Thoracic aorta (tissue), 2 donors: ENCODE data around the gene RPSA. TPM values are rescaled to one million over a fixed set of nuclear protein-coding genes. Genes with fewer than 3 reads are reported as not detected.

ENCODE experiments used
- ATAC-seq: fragments of 150-250 bp; one replicate; pipeline ENCODE4 v1.8.0; 2017; ENCODE audit warnings: low read depth; ENCODE audit not compliant: insufficient number of reproducible peaks, low FRiP score
- DNase-seq: peaks from one replicate; pipeline ENCODE4 v3.0.0-alpha.2; 2020; ENCODE audit warnings: low spot score
- H3K27ac ChIP-seq, 2 donors: fragments of 200-600 bp; sonication (generic); 1 replicate in 1 of 2; 2 replicates in 1 of 2; pipeline ENCODE4 v1.5.1; 2016; ENCODE audit warnings: mild to moderate bottlenecking in 2 of 2, moderate library complexity in 2 of 2
- H3K27me3 ChIP-seq: fragments of 200-600 bp; sonication (generic); replicated peaks from 2 replicates; pipeline ENCODE4 v1.6.0; 2016; ENCODE audit warnings: mild to moderate bottlenecking; ENCODE audit not compliant: insufficient read depth
- H3K36me3 ChIP-seq: fragments of 200-600 bp; sonication (generic); one replicate; pipeline ENCODE4 v1.5.1; 2016
- H3K4me1 ChIP-seq, 2 donors: fragments of 200-600 bp; sonication (generic); 1 replicate in 1 of 2; 2 replicates in 1 of 2; pipeline versions ENCODE4 v1.5.1 to v1.6.0; 2016; ENCODE audit warnings: low read depth in 2 of 2, mild to moderate bottlenecking in 1 of 2; ENCODE audit not compliant: control insufficient read depth in 1 of 2
- H3K4me3 ChIP-seq: fragments of 200-600 bp; sonication (generic); 2 replicates; pipeline ENCODE4 v1.5.1; 2016; ENCODE audit warnings: mild to moderate bottlenecking
- H3K9me3 ChIP-seq: fragments of 200-600 bp; sonication (generic); 2 replicates; pipeline ENCODE4 v1.5.1; 2016
- CTCF ChIP-seq: fragments of 200-600 bp; sonication (generic); IDR thresholded peaks from one replicate; pipeline ENCODE4 v1.5.1; 2019; ENCODE audit warnings: antibody characterized with exemption
- total RNA-seq, 2 donors: library from RNA; depleted of rRNA; stranded (reverse); fragments of >200 nt; gene quantifications; one replicate each; pipeline versions ENCODE4 v1.1.0 to v1.2.3, GENCODE V29; 2016

RPSA gene
- total RNA-seq, 2 donors from 2014 or later = 429 to 480 TPM

GRCh38 chr3:39419742-39420315, 13.3 kb downstream of the RPSA start:
- Histone ChIP-seq H3K9me3 (no peaks in the 10 kb centered on the region), H3K27me3 (no peaks in the 10 kb centered on the region), H3K4me1 (no peaks in the 10 kb centered on the region), H3K4me3 (no peak overlapping the region), H3K27ac (no peak overlapping the region), H3K36me3 (no peaks in the 10 kb centered on the region)
- ATAC-seq (no peak), DNase-seq (no peak)
- no peak for TF ChIP-seq CTCF

- Histone ChIP-seq H3K9me3 (no peaks in the 10 kb centered on the region), H3K4me1 (no peaks in the 10 kb centered on the region), H3K27me3 (no peaks in the 10 kb centered on the region), H3K36me3 (no peaks in the 10 kb centered on the region), H3K4me3 (no peak overlapping the region), H3K27ac (no peak overlapping the region)
- ATAC-seq (no peak), DNase-seq (no peak)
- no peak for TF ChIP-seq CTCF
Measured at GRCh38 chr3:39420543-39420942, 14.0 kb downstream of the RPSA start.

- TF ChIP-seq CTCF = no peak
- Histone ChIP-seq H3K4me3 (no peak overlapping the region), H3K27ac (no peak overlapping the region), H3K36me3 (no peaks in the 10 kb centered on the region), H3K9me3 (no peaks in the 10 kb centered on the region), H3K4me1 (no peaks in the 10 kb centered on the region), H3K27me3 (no peaks in the 10 kb centered on the region)
- no peak for ATAC-seq
- DNase-seq = no peak
Measured at GRCh38 chr3:39423436-39423970, 17.0 kb downstream of the RPSA start.

GRCh38 chr3:39426312-39426711, 19.8 kb downstream of the RPSA start:
- no peak for ATAC-seq
- H3K27me3 ChIP-seq = no peaks in the 10 kb centered on the region
- no peak overlapping the region for H3K4me3 ChIP-seq
- DNase-seq = no peak
- no peak for TF ChIP-seq CTCF
- H3K9me3 ChIP-seq = no peaks in the 10 kb centered on the region
- H3K4me1 ChIP-seq = no peaks in the 10 kb centered on the region
- H3K27ac ChIP-seq = no peak overlapping the region
- H3K36me3 ChIP-seq = no peaks in the 10 kb centered on the region

- Histone ChIP-seq H3K27ac (no peak overlapping the region), H3K27me3 (no peaks in the 10 kb centered on the region), H3K4me3 (no peak overlapping the region), H3K4me1 (no peaks in the 10 kb centered on the region), H3K36me3 (no peaks in the 10 kb centered on the region), H3K9me3 (no peaks in the 10 kb centered on the region)
- DNase-seq = no peak
- no peak for TF ChIP-seq CTCF
- ATAC-seq = no peak
Measured at GRCh38 chr3:39427506-39427905, 21.0 kb downstream of the RPSA start.
